A673 (cell line): ENCODE data around the gene EFCAB6.

Experiments
- CTCF ChIP-seq: fragments of 300-800, 200-600 bp; sonication (generic); conservative IDR thresholded peaks from 2 replicates; pipeline ENCODE4 v1.5.1; 2017; ENCODE audit warnings: low read depth, mild to moderate bottlenecking, antibody characterized with exemption, low read length, moderate library complexity, mixed read lengths
- EZH2 ChIP-seq: fragments of 200-600 bp; sonication (generic); IDR thresholded peaks from 2 replicates; pipeline ENCODE4 v1.6.1; 2017; ENCODE audit warnings: borderline replicate concordance, low read depth, mild to moderate bottlenecking, mixed read lengths, antibody characterized with exemption, low read length; ENCODE audit not compliant: poor library complexity, severe bottlenecking

DNA sequence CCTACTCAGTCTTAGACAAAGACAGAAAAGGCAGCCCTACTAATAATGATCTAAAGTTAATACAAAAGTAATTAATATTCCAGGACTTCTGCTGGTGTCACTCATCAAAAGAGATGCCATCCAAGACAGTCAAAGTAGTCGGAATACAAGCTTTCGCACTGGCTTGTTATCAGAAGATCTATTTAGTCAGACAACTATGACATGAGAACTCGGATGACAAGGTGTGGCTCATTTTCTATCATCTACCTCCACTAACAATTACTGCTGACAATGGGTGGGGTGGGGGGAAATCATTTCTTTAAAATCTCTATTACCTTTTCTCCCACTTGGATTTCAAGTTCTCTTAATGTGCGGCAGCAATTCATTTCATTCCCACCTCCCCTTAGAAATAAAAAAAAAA, 56.7 kb downstream of the EFCAB6 start:
- TF ChIP-seq CTCF (no peak), EZH2 (no peak)
